ENCODE data around the gene BSCL2.
A peak's percentile ranks its signal among the peaks of the same experiment; 100 is the strongest.
"Not testable (repeated sequence)": the region's sequence is repeated elsewhere in the genome, so short reads cannot be mapped to it uniquely, and the experiment has no call there.

Gene BSCL2

GRCh38 chr11:62707277-62707861 lies at the start of gene BSCL2, which contains the start of gene GNG3:
TSS of gene BSCL2 (minus strand) at chr11:62707424. CDS start at chr11:62707195, 229 bp downstream.
TSS of gene GNG3 (plus strand) at chr11:62707676. CDS start at chr11:62708296, 620 bp downstream.
- DNase-seq, result no peak

- no peak for DNase-seq
These were observed 47.9 kb upstream of the BSCL2 start for GRCh38 chr11:62755086-62755615.

DNA sequence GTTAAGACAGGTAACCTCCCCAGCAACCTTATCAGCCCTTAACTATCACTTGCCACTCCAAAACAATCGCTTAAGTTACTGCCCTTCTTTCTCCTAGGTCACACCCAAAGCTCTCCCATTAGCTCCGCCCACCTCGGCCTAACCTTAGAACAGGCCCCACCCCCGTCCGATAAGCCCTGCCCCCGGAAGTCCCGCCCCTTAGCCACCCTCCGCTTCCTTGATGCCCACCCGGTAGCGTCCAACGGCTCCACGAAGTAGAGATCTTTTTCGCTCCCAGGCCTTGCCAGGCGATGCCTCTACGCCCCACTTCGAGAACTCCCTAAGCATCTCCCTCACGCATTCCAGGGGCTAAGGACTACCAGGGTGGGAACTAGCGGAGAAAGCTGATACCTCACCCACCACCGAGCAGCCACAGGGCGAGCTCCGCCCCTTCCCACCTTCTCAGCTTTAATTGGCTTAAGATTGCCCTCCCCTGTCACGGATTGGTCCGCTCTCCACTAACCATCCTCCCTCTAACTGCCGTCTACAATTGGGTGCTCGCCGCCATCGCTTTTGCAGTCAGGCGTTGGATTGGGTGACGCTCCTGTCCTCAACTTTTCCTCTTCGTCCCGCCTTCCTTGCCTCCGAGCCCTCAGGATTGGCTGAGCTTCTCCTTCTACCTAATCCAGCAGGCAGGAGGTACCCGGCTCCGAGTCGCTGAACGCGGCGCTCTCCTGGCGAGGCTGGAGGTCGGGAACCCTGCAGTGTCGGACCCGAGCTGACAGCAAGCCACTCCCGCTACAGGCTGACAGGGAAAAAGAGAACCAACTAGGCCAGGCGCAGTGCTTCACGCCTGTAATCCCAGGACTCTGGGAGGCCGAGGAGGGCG lies 46.7 kb upstream of the BSCL2 start, which contains the start of gene ZBTB3:
Gene ZBTB3, minus strand, starts transcription at position 425 of the 868 bp plus-strand sequence. CDS start 496 bp downstream, outside the sequence.
- no peak for DNase-seq

- no peak for DNase-seq
These were observed 45.9 kb upstream of the BSCL2 start for GRCh38 chr11:62752994-62753735.

- no peak for DNase-seq
These were observed 45.1 kb upstream of the BSCL2 start for GRCh38 chr11:62752177-62752785.

GRCh38 chr11:62749931-62750330 lies 42.7 kb upstream of the BSCL2 start:
- DNase-seq, result not testable (repeated sequence)

- DNase-seq, result no peak
These were observed 40.4 kb upstream of the BSCL2 start for GRCh38 chr11:62747475-62748160.

- DNase-seq, result no peak
These were observed 30.0 kb upstream of the BSCL2 start for GRCh38 chr11:62737196-62737595.

GRCh38 chr11:62732830-62733229 lies 25.6 kb upstream of the BSCL2 start:
- no peak for DNase-seq

GRCh38 chr11:62730076-62730475 lies 22.9 kb upstream of the BSCL2 start:
- DNase-seq, result not testable (repeated sequence)

DNA sequence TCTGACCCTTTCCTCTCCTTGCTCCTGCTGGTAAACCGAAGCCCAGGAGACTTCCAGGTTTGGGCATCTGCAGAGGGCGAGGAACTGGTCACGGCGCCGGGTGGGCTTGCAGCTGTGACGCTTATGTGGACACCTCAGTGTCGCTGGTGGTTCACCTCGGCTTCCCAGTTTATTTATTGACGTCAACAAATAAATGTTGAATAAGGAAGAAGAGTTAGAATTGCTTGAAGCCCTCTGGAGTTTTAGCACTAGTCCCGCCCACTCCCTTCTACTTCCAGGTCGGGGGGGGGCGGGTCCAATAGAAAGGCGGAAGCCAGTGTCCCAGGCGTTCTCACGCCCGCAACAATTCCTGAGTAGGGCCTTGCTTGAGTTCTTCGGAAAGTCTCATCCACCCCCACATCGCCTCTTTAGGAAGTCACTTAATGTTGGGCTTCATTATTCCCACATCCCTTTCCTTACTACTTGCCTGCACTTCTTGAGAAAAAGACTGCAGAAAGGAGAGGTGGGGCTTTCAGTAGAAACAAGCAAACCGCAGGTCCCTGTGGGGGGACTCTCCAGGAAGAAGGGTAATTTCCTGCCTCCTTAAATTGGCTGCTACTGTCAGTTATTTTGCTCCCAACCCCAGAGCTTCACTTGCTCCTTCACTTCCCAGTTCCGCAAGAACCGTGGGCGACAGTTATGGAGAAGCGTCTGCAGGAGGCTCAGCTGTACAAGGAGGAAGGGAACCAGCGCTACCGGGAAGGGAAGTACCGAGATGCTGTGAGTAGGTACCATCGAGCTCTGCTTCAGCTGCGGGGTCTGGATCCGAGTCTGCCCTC lies 21.2 kb upstream of the BSCL2 start, which contains the start of gene TTC9C:
Gene TTC9C, plus strand, starts transcription at position 316 of the 818 bp plus-strand sequence. Its CDS starts 363 bp downstream, at position 679.
- DNase-seq, result no peak

DNA sequence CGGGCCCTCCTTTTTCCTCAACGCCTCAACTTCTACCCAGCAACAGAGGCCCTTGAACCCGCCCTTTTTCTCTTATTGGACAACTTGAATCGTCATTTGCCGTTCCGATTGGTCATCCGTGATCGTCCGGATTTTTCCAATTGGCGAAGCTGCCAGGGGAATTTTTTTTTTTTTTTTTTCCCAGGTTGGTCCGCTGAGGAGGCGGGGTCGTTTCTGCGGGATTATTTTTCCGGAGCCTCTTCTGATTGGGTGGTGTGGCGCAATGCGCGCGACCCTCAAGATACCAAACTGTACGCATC lies 20.6 kb upstream of the BSCL2 start:
- DNase-seq, result no peak

DNA sequence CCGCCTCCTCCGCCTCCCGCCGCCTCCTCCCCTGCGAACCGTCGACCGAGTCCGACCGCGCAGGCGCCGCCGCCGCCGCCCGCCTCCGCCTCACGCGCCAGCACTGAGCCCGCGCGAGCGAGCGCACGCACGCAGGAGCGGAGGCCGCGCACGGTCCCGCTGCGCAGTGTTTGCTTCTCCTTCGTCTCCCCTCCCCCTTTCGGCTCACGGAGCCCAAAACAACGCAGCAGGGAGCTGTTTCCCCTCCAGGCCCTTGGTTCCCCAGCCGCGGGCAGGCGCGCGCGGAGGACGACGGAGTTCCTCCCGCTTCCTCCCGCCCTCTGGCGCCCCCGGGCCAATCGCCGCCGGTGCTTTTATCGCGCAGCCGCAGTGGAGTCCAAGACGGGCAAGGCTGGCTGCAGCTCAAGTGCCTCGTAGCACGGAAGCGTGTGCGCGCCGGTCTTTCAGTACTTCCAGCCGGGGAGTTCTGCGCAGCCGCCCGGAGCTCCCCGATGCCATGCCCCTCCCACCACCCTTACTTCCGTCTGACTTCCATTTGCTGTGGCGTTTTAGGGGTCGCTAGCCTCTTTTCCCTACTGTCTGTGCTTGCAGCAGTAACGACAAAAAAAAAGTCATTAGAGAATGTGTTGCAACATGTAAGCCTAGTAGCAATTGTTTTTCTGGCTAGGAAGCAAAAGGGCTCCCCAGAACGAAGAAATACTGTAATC lies 20.1 kb upstream of the BSCL2 start, which contains the start of gene HNRNPUL2:
Gene HNRNPUL2, minus strand, starts transcription at position 293 of the 707 bp plus-strand sequence. CDS start 301 bp downstream, outside the sequence.
- peak; percentile 96 for DNase-seq

DNA sequence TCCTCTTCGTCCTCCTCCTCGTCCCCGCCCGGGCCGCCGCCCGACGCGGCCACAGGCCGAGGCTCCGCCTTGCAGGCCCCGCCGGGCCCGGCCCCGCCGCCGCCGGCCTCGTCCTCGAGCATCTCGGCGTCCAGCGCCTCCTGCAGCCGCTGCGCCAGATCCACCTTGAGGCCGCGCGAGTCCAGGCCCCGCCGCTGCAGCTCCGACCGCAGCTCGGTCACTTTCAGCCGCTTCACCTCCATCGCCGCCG lies 19.6 kb upstream of the BSCL2 start:
- no peak for DNase-seq

- DNase-seq, result no peak
These were observed 19.1 kb upstream of the BSCL2 start for GRCh38 chr11:62726156-62726914.

- no peak for DNase-seq
These were observed 18.4 kb upstream of the BSCL2 start for GRCh38 chr11:62725646-62726045.

DNA sequence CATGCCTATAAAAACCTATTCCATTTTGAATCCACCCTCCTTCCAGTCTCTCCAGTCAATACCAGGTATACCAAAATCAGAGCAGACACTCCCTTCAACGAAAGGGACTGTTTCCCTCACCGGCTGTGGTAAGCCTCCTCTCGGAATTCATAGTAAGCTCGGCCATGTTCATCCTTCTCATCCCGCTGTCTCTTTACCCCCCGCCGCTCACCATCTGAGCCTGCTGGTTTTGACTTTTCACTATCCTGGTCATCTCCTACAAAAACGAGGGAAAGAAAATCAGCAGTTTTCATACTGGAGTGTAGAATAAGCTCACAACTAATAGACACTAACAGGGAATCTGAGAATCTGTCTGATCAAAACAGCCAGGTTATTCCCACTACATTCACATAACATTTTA lies 16.9 kb upstream of the BSCL2 start:
- DNase-seq, result no peak

- no peak for DNase-seq
These were observed 14.8 kb upstream of the BSCL2 start for GRCh38 chr11:62721994-62722393.

DNA sequence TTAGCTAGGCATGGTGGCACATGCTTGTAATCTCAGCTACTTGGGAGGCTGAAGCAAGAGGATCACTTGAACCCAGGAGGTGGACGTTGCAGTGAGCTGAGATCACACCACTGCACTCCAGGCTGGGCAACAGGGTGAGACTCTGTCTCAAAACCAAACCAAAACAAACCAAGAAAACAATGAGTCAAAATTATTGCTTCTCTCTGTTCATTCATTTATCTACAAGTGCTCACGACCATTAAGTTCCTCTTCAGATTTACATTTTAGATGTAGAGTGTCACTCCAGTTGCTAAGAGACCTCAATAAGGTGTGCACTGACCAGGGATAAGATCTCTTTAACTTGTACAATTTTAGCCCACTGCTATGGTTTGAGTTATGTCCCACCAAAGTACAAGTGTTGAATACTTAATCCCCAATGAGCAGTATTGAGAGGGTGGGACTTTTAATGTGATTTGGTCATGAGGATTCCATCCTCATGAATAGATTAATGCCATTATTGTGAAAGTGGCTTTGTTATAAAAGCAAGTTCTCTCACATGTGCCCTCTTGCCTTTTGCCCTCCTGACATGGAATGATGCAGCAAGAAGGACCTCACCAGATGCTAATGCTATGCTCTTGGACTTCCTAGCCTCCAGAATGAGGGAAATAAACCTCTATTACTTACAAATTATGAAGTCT lies 12.2 kb upstream of the BSCL2 start:
- no peak for DNase-seq
